Tibial nerve (tissue), 4 donors: ENCODE results near the gene FSCN2. TPM values are rescaled to one million over a fixed set of nuclear protein-coding genes. Genes with fewer than 3 reads are reported as not detected.
A peak's percentile ranks its signal among the peaks of the same experiment; 100 is the strongest.

Source experiments
- DNase-seq, 2 donors: peaks; one replicate each; pipeline ENCODE4 v3.0.0-alpha.2; 2019; ENCODE audit warnings: low spot score in 2 of 2
- H3K27ac ChIP-seq, 4 donors: fragments of 200-600 bp; sonication (generic) in 3 of 4; one replicate each; pipeline ENCODE4 v1.5.1; 2017 to 2019; ENCODE audit warnings: mild to moderate bottlenecking in 1 of 4
- H3K27me3 ChIP-seq, 2 donors: fragments of 200-600 bp; sonication (generic) in 1 of 2; one replicate each; pipeline versions ENCODE4 v1.5.1 to v1.6.0; 2017 to 2019
- H3K36me3 ChIP-seq, 3 donors: fragments of 200-600 bp; sonication (generic); one replicate each; pipeline ENCODE4 v1.5.1; 2018 to 2019
- H3K4me1 ChIP-seq, 4 donors: fragments of 200-600 bp; sonication (generic) in 3 of 4; one replicate each; pipeline ENCODE4 v1.5.1; 2017 to 2019
- H3K4me3 ChIP-seq, 4 donors: fragments of 200-600 bp; sonication (generic) in 3 of 4; one replicate each; pipeline ENCODE4 v1.5.1; 2017 to 2019; ENCODE audit warnings: mild to moderate bottlenecking in 1 of 4, moderate library complexity in 1 of 4
- H3K9me3 ChIP-seq, 4 donors: fragments of 200-600 bp; sonication (generic) in 3 of 4; one replicate each; pipeline ENCODE4 v1.5.1; 2017 to 2019
- CTCF ChIP-seq, 5 experiments: fragments of 200-600 bp in 3 of 5; fragments of 450-650 bp in 2 of 5; sonication (generic) in 3 of 5; IDR thresholded peaks; one replicate each; pipeline ENCODE4 v1.5.1; 2016 to 2019; ENCODE audit warnings: antibody characterized with exemption in 5 of 5, mild to moderate bottlenecking in 3 of 5, moderate library complexity in 2 of 5
- EP300 ChIP-seq, 2 donors: sonication (generic); formaldehyde crosslinking; IDR thresholded peaks; one replicate each; pipeline ENCODE4 v1.6.1; 2017; ENCODE audit warnings: antibody characterized with exemption in 2 of 2, mild to moderate bottlenecking in 1 of 2
- POLR2A ChIP-seq, 2 donors: fragments of 450-650 bp; IDR thresholded peaks; one replicate each; pipeline ENCODE4 v1.6.1; 2017; ENCODE audit warnings: antibody characterized with exemption in 2 of 2, mild to moderate bottlenecking in 2 of 2, moderate library complexity in 2 of 2
- WGBS, 2 donors: methylation state at CpG; one replicate each; pipeline ENCODE4 v1.1.5; 2018; 5-methylcytosine and 5-hydroxymethylcytosine counted together
- total RNA-seq, 4 donors: library from RNA; depleted of rRNA; stranded (reverse); fragments of >200 nt; gene quantifications; one replicate each; pipeline ENCODE4 v1.1.0, GENCODE V29; 2016

FSCN2 gene
- total RNA-seq, 4 donors from 2014 or later, result 0.42 to 4.4 (median 3.7) TPM

- H3K4me1 ChIP-seq, result peaks cover 0 to 34% (median 21%) of the 10 kb centered on the region in 4 donors
- no peaks in the 10 kb centered on the region for H3K27me3 ChIP-seq
- TF ChIP-seq POLR2A (IDR thresholded peaks at IDR 0.05), result no peak
- TF ChIP-seq CTCF (IDR thresholded peaks at IDR 0.05), result no peak
- no peak for TF ChIP-seq EP300 (IDR thresholded peaks at IDR 0.05)
- H3K4me3 ChIP-seq, result no peak overlapping the region
- 73 to 94% methylated on average over 5 to 8 of the region's 8 CpGs for WGBS, 2 donors
- H3K36me3 ChIP-seq, result peaks cover 2 to 59% (median 18%) of the 10 kb centered on the region in 3 donors
- DNase-seq, result no peak
- no peak overlapping the region for H3K27ac ChIP-seq
- H3K9me3 ChIP-seq, result no peaks in the 10 kb centered on the region
Measured at GRCh38 chr17:81549826-81550225, 21.6 kb downstream of the FSCN2 start.

- no peak overlapping the region for H3K4me3 ChIP-seq
- no peaks in the 10 kb centered on the region for H3K27me3 ChIP-seq
- no peak overlapping the region for H3K27ac ChIP-seq
- no peaks in the 10 kb centered on the region for H3K9me3 ChIP-seq
- DNase-seq, result no peak
- peaks cover 0 to 34% (median 21%) of the 10 kb centered on the region in 4 donors for H3K4me1 ChIP-seq
- TF ChIP-seq CTCF (IDR thresholded peaks at IDR 0.05) (no peak), EP300 (IDR thresholded peaks at IDR 0.05) (no peak), POLR2A (IDR thresholded peaks at IDR 0.05) (no peak)
- peaks cover 2 to 55% (median 18%) of the 10 kb centered on the region in 3 donors for H3K36me3 ChIP-seq
- WGBS, 2 donors, result 90 to 98% methylated on average over 5 to 15 of the region's 15 CpGs
Measured at GRCh38 chr17:81550285-81550684, 22.1 kb downstream of the FSCN2 start.

GRCh38 chr17:81550830-81551457, 22.8 kb downstream of the FSCN2 start:
- no peaks in the 10 kb centered on the region for H3K9me3 ChIP-seq
- H3K27ac ChIP-seq, result peak overlapping the region in 2 of 4 donors; percentile 82 to 88
- H3K36me3 ChIP-seq, result peaks cover 2 to 50% (median 18%) of the 10 kb centered on the region in 3 donors
- no peaks in the 10 kb centered on the region for H3K27me3 ChIP-seq
- WGBS, 2 donors, result 71 to 79% methylated on average over 25 to 27 of the region's 27 CpGs
- no peak for DNase-seq
- TF ChIP-seq POLR2A (IDR thresholded peaks at IDR 0.05) (no peak), EP300 (IDR thresholded peaks at IDR 0.05) (no peak), CTCF (IDR thresholded peaks at IDR 0.05) (no peak)
- H3K4me3 ChIP-seq, result peak overlapping the region in 3 of 4 donors; percentile 85 to 96 (median 92)
- H3K4me1 ChIP-seq, result peaks cover 0 to 34% (median 21%) of the 10 kb centered on the region in 4 donors

- Histone ChIP-seq H3K27me3 (no peaks in the 10 kb centered on the region), H3K27ac (peak overlapping the region; percentile 64 to 88 (median 84)), H3K36me3 (peaks cover 2 to 50% (median 15%) of the 10 kb centered on the region in 3 donors), H3K9me3 (no peaks in the 10 kb centered on the region), H3K4me1 (peaks cover 0 to 34% (median 21%) of the 10 kb centered on the region in 4 donors), H3K4me3 (peak overlapping the region; percentile 85 to 96 (median 93))
- DNase-seq, result peak in 1 of 2 donors; percentile 13
- TF ChIP-seq CTCF (IDR thresholded peaks at IDR 0.05) (no peak), POLR2A (IDR thresholded peaks at IDR 0.05) (no peak), EP300 (IDR thresholded peaks at IDR 0.05) (no peak)
- WGBS, 2 donors, result 1 to 5% methylated on average over 10 to 43 of the region's 69 CpGs
Measured at GRCh38 chr17:81551458-81552243, 23.5 kb downstream of the FSCN2 start.
